Right lobe of liver (tissue), 6 donors: ENCODE data around the gene HOATZ. TPM values are rescaled to one million over a fixed set of nuclear protein-coding genes. Genes with fewer than 3 reads are reported as not detected.

ENCODE experiments used
- ATAC-seq, 4 donors: fragments of 200-7000 bp; cut with Tn5 transposase; one replicate each; pipeline ENCODE4 v1.9.1; 2020; ENCODE audit warnings: mild to moderate bottlenecking in 4 of 4, moderate library complexity in 4 of 4
- DNase-seq, 3 donors: peaks; one replicate each; pipeline ENCODE4 v3.0.0-alpha.2; 2020
- H3K27ac ChIP-seq, 3 donors: fragments of 200-600 bp; one replicate each; pipeline ENCODE4 v1.8.0; 2022
- H3K27me3 ChIP-seq, 2 donors: fragments of 200-600 bp; one replicate each; pipeline ENCODE4 v1.8.0; 2022
- H3K36me3 ChIP-seq, 4 donors: fragments of 200-600 bp; sonication (generic) in 1 of 4; one replicate each; pipeline versions ENCODE4 v1.5.1 to v1.8.0; 2017 to 2022; ENCODE audit warnings: control low read depth in 1 of 4
- H3K4me1 ChIP-seq, 4 donors: fragments of 200-600 bp; sonication (generic) in 1 of 4; one replicate each; pipeline versions ENCODE4 v1.5.1 to v1.8.0; 2017 to 2022; ENCODE audit warnings: control low read depth in 1 of 4
- H3K4me3 ChIP-seq, 3 donors: fragments of 200-600 bp; one replicate each; pipeline ENCODE4 v1.8.0; 2022
- H3K9me3 ChIP-seq, 4 donors: fragments of 200-600 bp; sonication (generic) in 1 of 4; one replicate each; pipeline versions ENCODE4 v1.5.1 to v1.8.0; 2017 to 2022; ENCODE audit warnings: control low read depth in 1 of 4
- CTCF ChIP-seq, 4 donors: fragments of 200-600 bp in 3 of 4; fragments of 450-650 bp in 1 of 4; IDR thresholded peaks; one replicate each; pipeline versions ENCODE4 v1.5.1 to v1.8.0; 2016 to 2022; ENCODE audit warnings: antibody characterized with exemption in 4 of 4, mild to moderate bottlenecking in 2 of 4
- POLR2A ChIP-seq: fragments of 450-650 bp; IDR thresholded peaks from one replicate; pipeline ENCODE4 v1.6.1; 2017; ENCODE audit warnings: antibody characterized with exemption, mild to moderate bottlenecking
- WGBS: methylation state at CpG from one replicate; pipeline ENCODE4 v1.1.6; 2018; ENCODE audit warnings: low coverage, low lambda C conversion rate; ENCODE audit not compliant: insufficient coverage; ENCODE audit errors: missing lambda C conversion rate; 5-methylcytosine and 5-hydroxymethylcytosine counted together
- intact Hi-C, 2 donors: fragments of 100-400 bp; cut with DNase I; formaldehyde crosslinking; loops; one replicate each; pipeline versions ENCODE4 v1.11.2 to v1.14.1; 2022
- total RNA-seq, 6 experiments: library from RNA; depleted of rRNA in 2 of 6; stranded (reverse); fragments of >200 nt in 2 of 6; fragmentation: NEBNext Ultra II Directional in 3 of 6; extraction: Animal tissue kit (Norgen Biotek cat#: 25700) in 3 of 6; gene quantifications; one replicate each; pipeline versions ENCODE4 v1.1.0 to v1.2.4, GENCODE V29; 2016 to 2023
- donor health status: DM: no; HTN: yes; CAD: no.
- donor health status: DM: no; HTN: no; CAD: no.
- donor health status: DM: no; HTN: no; CAD: no.
- donor health status: DM: no; HTN: yes; CAD: no.
- donor health status: DM: no; HTN: yes; CAD: no.

HOATZ gene
- total RNA-seq, 6 experiments from 2014 or later, result not detected

DNA sequence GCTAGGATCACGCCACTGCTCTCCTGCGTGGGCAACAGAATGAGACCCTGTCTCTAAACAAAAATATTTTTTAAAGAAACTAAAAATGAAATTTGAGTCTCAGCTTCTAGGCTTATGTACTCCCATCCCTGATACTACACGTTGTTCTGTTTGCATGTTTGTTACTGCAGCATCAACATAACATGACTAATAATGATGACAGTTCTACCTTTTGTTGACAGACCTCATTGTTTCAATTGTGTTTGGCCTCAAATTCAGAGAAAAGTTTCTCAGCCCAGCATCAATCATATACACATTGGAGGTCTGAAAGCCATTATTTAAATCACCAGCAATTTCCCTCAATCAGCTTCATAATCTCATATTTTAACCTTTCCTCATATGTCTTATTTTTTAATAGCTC lies 46.7 kb downstream of the HOATZ start:
- no peak for TF ChIP-seq CTCF (IDR thresholded peaks at IDR 0.05)
- TF ChIP-seq POLR2A, result no peak
- DNase-seq (no peak), ATAC-seq (no peak)
- Histone ChIP-seq H3K4me1 (no peaks in the 10 kb centered on the region), H3K27ac (no peak overlapping the region), H3K27me3 (no peaks in the 10 kb centered on the region), H3K9me3 (no peaks in the 10 kb centered on the region), H3K4me3 (no peak overlapping the region), H3K36me3 (no peaks in the 10 kb centered on the region)
- WGBS, result 80% methylated on average over 3 of the region's 3 CpGs
- intact Hi-C loops, result no loop called here

- peak in 1 of 4 donors; percentile 38 for ATAC-seq
- intact Hi-C loops, result no loop called here
- WGBS, result 59% methylated on average over 3 of the region's 3 CpGs
Observed at GRCh38 chr11:111561791-111562325, 47.3 kb downstream of the HOATZ start.

DNA sequence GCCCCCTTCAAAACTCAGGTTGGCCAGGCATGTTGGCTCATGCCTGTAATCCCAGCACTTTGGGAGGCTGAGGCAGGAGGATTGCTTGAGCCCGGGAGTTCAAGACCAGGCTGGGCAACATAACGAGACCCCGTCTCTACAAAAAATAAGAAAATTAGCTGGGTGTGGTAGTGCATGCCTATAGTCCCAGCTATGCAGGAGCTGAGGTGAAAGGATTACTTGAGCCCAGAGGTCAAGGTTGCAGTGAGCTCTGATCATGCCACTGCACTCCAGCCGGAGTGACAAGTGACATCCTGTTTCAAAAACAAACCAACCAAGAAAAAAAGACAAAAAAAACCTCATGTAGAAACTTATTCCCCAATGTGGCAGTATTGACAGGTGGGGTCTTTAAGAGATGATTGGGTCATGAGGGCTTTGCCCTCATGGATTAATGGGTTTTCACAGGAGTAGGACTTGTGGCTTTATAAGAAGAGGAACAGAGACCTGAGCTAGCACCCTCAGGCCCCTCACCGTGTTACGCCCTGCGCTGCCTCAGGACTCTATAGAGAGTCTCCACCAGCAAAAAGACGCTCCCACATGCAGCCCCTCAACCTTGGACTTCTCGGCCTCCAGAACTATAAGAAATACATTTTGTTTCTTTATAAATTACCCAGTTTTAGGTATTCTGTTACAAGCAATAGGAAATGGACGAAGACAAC lies 48.3 kb downstream of the HOATZ start:
- DNase-seq, result no peak
- Histone ChIP-seq H3K4me3 (no peak overlapping the region), H3K36me3 (no peaks in the 10 kb centered on the region), H3K9me3 (no peaks in the 10 kb centered on the region), H3K4me1 (no peaks in the 10 kb centered on the region), H3K27me3 (no peaks in the 10 kb centered on the region), H3K27ac (no peak overlapping the region)
- 85% methylated on average over 10 of the region's 10 CpGs for WGBS
- intact Hi-C loops, result no loop called here
- no peak for ATAC-seq
- TF ChIP-seq POLR2A (no peak), CTCF (IDR thresholded peaks at IDR 0.05) (no peak)

More at GRCh38 chr11:111561791-111562325, 47.3 kb downstream of the HOATZ start:
- Histone ChIP-seq H3K4me1 (no peaks in the 10 kb centered on the region), H3K27ac (no peak overlapping the region), H3K4me3 (no peak overlapping the region), H3K9me3 (no peaks in the 10 kb centered on the region), H3K27me3 (no peaks in the 10 kb centered on the region), H3K36me3 (no peaks in the 10 kb centered on the region)
- TF ChIP-seq CTCF (IDR thresholded peaks at IDR 0.05) (no peak), POLR2A (no peak)
- DNase-seq, result no peak

GRCh38 chr11:111565114-111565720 lies 50.6 kb downstream of the HOATZ start:
- intact Hi-C loops, result no loop called here
- no peaks in the 10 kb centered on the region for H3K27me3 ChIP-seq
- no peaks in the 10 kb centered on the region for H3K36me3 ChIP-seq
- peak; percentile 92 to 97 (median 96) for TF ChIP-seq CTCF (IDR thresholded peaks at IDR 0.05)
- no peak for TF ChIP-seq POLR2A
- peak; percentile 83 to 91 (median 88) for ATAC-seq
- no peaks in the 10 kb centered on the region for H3K4me1 ChIP-seq
- H3K9me3 ChIP-seq, result no peaks in the 10 kb centered on the region
- no peak overlapping the region for H3K27ac ChIP-seq
- H3K4me3 ChIP-seq, result no peak overlapping the region
- WGBS, result 45% methylated on average over 4 of the region's 4 CpGs
- DNase-seq, result peak in 2 of 3 donors; percentile 38 to 73
